ENCODE results near the gene MYOC.
"Not testable (repeated sequence)": the region's sequence is repeated elsewhere in the genome, so short reads cannot be mapped to it uniquely, and the experiment has no call there.

MYOC gene

GRCh38 chr1:171600310-171600709 lies 52.2 kb downstream of the MYOC start:
- not testable (repeated sequence) for DNase-seq

- DNase-seq = no peak
These were observed 55.3 kb downstream of the MYOC start for GRCh38 chr1:171597203-171597602.

- DNase-seq = no peak
These were observed 55.8 kb downstream of the MYOC start for GRCh38 chr1:171596705-171597104.

- no peak for DNase-seq
These were observed 56.4 kb downstream of the MYOC start for GRCh38 chr1:171596119-171596518.

GRCh38 chr1:171595324-171595723 lies 57.2 kb downstream of the MYOC start:
- DNase-seq = no peak

- no peak for DNase-seq
These were observed 62.5 kb downstream of the MYOC start for GRCh38 chr1:171590022-171590421.

GRCh38 chr1:171588230-171588629 lies 64.3 kb downstream of the MYOC start:
- no peak for DNase-seq

GRCh38 chr1:171585715-171586114 lies 66.8 kb downstream of the MYOC start:
- DNase-seq = no peak
